ENCODE measurements around the gene FBXW4.

FBXW4 gene

DNA sequence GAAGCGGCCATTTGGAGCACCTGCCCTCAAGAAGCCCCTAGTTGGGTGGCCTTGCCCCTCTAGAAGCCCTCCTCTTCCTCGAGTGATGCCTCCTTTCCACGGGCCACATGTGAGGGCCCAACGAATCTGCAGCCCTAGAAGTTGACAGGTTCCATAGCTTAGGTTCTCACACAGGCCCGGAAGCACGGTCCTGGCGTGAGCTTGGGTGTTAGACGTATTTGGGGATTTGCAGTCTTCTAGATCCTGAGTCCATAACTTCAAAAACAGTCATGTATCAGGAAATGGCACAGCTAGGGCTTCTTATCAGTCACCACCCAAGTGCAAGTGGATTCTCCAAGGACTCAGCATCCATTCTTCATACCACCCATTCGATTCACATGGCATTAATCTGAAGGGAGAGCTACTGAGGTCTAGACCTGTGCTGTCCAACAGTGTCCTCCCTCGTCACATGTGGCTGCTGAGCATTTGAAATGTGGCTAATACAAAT, 477 bp upstream of the FBXW4 start:
- DNase-seq (ENCODE audit: low read depth): no peak

DNA sequence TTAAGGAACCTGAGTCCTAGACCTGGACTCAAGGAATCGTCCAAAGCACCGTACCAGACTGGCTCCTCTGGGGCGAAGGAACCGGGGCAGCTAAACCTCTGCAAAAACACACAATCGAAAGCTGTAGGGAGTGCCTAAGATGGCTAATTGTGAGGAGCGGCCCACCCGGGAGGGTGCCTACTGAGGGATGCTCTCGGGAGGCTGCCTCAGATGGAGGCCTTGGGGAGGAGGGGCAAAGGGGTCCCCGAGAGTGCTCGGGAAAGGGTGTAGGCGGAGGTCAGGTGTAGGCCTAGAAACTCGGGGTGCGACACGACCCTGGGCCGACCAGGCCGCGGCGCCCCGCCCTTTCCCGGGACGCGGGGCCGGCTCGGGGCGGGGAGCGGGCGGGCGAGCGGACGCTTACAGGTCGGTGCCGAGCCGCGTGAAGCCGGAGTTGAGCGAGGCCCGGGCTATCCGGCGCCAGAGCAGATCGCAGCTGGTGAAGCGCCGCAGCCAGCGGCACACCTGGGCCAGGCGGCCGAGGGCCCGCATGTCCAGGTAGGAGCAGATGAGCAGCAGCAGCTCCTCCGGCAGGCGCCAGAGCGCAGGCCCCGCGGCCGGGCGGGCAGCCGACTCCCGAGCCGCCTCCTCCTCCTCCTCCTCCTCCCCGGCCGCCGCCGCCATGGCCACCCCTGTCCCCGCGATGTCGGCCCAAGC, 844 bp downstream of the FBXW4 start:
- DNase-seq (ENCODE audit: low read depth): peak; percentile 55

DNA sequence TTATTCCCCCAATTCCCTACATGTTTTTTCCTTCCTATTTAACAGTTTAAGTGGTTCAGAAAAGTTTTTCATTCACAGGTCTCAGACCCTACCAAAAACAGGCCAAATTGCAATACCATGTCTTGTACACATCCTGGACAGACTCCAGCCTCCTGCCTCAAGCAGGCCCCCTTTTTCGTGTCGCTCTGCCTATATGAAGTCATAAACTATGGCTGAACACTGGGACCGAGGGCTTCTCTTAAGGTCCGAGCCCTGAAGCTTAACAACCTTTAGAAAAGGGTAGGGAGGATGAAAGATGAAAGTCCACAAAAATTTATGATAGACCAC, 1.4 kb downstream of the FBXW4 start:
- DNase-seq (ENCODE audit: low read depth): no peak

DNA sequence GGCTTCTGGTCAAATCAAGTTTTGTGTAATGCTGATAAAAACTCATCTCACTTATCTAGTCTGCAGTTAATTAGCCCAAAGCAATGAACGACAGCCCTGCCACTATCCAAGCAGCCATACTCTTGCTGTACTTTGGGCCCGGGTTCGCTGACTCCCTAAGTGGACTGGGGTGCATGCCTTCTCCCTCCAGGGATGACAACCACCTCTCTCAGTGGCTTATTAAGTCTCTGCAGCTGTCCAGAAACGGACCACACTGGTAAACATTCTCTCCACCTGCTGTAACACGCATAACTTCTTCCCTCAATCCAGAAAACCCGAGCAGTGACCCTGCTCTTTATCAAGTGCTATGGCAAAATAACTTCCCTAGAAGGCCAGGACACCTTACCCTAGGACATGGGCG, 3.9 kb downstream of the FBXW4 start:
- DNase-seq (ENCODE audit: low read depth): no peak

DNA sequence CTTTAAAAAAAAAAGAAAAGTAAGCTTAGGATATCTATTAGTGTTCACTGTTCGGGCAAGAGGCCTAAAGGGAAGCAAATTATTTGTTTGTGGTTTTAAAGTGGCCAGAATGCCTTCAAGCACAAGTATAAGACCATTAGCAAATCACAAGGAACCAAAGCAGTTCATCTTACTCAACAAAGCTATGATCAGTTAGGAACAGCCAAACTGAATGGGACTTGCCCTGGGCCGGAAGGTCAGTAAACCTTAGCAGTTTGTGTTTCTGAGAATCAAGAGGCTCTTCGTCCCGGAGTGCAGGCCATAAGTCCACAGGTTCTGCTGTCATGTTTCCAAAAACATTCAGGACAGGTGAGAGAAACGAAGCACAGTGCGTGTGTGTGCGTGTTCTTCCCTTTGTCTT, 4.5 kb downstream of the FBXW4 start:
- no peak for DNase-seq (ENCODE audit: low read depth)

DNA sequence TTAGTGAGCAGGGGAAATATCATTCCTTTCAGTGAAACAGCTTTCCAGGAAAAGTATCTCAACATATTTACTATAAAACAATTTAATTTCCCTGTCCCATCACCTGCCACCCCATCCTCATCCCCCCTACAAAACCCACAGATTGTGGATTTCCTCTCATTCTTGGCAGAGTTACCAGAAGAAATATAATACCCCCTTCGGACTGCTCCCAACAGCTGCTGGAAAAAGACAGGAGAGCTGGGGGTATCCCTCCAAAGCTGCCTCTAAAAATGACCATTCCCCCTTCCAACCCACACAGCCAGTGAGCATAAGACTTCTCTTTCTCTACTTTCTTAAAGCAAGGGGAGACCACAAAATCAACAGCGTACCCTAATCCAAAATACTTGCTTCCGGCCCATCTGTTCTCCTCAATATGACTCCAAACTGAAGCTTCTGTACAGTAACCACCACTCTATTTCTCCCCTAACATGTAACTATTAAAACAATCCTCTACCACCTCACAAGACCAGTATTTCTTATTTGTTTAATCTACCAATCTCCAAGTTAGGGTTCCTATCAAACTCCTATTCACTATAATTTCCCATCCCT, 7.8 kb downstream of the FBXW4 start:
- DNase-seq (ENCODE audit: low read depth): no peak

DNA sequence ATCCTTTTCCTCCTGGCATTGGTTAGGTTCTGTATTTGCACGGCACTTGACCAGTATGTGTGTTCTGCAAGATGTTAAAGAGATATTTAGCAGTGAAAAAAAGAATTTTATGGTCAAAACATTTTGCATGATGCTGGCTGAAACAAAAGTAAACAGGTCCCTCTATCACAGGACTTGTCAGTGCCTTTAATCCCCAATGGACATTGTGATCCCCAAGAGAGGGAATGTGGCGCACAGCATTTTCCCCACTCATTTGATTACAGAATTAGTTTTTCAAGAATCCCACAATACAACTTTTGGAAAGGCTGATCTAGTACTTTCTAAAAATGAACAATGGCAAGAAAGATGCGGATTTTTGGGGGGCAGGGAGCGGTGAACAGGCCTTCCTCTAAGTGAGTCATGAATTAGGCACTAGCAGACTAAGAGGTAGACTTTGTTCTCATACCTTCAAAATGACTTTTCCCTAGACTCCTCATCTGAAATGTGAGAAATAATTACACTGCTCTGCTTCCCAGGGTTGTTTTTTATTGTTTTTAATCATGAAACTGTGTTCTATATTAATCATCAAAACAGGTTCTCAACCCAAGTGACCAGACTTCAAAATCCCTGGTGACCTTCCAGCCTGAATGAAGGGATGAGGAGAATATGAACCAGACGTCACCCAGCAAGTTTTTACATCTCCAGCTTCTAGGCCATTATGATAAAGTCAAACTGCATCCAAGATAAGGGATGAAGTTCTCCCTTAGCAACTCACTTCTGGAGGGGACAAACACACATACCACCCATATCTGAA, 8.6 kb downstream of the FBXW4 start:
- DNase-seq (ENCODE audit: low read depth): no peak

DNA sequence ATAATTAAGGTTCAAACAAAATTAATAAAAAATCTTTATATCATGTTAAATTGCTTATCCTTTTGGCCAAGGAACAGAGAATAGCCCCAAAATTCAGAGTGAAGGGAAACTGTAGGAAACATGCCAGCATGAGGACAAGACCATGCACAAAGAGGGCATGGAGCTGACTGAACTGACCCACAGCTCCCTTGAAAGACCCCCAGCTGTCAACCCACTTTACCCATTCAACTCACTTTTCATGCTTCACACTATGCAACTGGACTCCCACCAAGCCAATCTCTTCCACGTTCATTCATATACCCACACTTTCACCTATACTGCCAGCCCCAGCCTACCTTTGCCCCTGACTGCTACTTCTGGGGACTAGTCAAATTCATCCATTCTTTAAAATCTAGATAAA, 10.2 kb downstream of the FBXW4 start:
- DNase-seq (ENCODE audit: low read depth): no peak

DNA sequence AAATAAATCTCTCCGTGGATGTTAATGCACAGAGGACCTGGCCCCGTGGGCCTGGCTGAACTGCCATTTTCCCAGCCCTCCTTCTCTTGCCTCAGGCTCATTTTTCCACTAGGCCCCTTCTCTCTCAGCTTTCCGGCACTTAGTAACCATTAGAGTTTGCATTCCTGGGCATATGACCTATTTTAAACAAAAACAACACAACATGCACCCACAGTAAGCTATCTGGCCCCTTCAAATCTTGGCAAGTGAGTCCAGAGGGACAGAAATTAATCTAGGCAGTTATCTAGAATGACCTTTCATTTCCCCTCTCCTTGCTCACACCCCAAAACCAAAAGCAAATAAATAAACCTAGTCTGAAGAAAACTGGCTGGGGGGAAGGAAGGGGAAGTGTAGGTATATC, 11.7 kb downstream of the FBXW4 start:
- DNase-seq (ENCODE audit: low read depth): no peak

DNA sequence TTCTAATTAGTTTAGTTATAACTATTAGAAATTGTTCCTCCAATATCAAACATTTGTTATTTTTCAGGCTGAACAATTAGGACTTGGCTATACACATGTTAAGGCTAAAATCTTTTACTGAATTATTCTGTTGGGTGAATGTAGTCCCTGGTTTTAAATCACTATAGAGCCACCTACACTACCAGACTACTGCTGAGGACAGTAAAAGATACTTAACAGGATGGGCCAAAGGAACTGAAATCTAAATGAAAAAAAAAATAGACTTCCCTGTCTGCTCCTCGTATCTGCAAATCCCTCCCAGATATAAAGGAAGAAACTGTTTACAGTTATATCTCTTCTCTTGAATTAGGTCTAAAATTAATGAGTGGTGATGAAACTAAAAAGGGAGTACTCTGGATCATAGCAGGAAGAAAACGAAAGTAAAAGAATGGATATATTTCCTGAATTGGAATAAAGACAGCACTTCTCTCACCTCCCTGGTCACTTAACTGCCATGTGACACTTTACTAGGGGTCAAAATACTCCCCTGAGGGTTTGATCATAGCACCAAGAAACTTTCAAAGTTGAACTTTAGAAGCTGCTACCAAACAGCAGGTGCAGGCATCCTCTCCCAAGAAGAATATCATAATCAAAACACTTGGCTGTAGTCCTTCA, 12.7 kb downstream of the FBXW4 start:
- DNase-seq (ENCODE audit: low read depth): no peak

DNA sequence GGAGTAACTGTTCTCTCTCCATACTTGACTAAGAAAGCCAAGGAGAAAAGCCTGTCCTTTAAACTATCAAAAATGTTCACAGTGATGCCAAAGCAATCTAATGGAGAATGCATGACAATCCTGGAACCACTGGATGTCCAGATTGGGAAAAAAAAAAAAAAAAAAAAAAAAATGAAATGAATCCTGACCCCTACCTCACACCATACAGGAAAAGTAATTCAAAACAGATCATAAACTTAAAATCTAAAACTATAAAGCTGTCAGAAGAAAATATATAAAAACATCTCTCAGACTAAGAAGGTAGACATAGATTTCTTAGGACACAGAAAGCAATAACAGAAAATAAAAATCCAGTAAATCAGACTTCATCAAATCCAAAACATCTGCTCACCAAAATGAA, 18.4 kb downstream of the FBXW4 start:
- no peak for DNase-seq (ENCODE audit: low read depth)

DNA sequence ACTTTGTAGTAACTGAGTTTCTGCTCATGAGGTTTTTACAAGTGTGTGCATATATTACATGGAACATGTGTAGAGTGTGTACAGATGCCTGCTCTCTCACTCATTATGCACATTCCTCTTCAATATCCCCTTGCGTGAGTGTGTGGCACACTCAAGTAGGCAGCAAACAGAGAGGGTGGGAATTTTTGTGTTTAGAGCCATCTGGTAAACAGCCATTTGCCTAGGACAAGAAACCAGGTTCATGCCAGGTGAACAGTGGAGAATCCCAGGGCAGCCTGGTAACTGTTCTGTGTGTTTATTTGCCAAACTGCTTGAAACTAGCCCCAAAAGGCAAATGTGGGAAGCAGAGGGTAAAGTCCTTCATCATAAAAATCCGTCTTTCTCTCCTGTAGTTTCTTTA, 19.9 kb downstream of the FBXW4 start:
- no peak for DNase-seq (ENCODE audit: low read depth)

DNA sequence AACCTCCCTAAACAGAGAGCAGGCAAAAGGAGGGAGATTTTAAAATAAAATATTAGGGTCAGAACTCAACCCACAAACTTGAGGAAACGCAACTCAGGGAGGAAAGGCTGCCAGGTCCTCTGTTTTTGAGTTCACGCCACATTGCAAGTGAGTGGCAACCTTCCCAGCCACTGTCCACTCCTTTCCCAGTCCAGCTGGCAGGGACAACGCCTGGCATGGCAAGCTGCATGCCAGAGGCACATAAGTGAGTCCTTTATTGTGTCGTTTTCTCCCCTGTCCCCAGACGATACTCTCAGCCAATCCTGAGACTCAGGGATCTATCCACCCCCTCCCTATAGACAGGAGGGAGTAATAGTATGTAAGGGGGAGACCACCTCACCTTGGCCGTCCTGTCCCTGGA, 22.4 kb downstream of the FBXW4 start:
- no peak for DNase-seq (ENCODE audit: low read depth)

DNA sequence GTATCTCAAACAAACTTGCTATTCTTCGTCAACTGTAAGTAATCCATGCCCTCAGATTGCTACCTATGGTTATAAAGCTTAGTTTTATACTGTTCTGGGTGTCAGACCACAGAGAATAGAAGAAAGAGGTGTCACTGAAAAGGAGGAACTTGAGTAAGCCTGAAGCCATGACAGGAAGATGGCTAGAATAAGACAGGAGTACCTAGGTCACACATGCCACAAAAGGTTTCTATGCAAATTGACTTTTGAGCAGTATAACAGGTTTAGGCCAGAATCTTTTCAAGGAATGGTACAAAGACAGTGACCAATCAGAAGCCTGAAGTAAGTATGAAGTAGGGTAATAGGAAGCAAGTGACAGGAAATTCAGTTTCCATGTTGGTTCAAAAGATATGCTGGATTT, 23.5 kb downstream of the FBXW4 start:
- no peak for DNase-seq (ENCODE audit: low read depth)

DNA sequence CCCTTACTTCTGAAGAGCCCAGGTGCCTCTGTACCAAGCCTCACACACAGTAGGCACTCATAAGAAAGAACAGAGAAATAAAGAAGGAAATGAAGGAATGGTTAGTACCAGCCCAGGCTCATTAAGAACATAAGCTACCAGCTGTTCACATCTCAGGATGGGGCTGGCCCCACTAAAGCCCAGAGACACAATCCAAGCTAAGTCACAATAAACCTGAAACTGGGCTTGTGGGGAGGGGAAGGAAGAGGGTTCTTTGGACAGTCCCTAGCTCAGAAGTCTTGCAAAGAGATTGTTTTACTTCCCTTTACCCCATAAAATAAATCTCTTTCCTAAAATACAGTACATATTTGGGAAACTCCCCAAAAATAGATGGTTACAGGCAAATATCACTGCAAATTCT, 24.3 kb downstream of the FBXW4 start:
- DNase-seq (ENCODE audit: low read depth): no peak

DNA sequence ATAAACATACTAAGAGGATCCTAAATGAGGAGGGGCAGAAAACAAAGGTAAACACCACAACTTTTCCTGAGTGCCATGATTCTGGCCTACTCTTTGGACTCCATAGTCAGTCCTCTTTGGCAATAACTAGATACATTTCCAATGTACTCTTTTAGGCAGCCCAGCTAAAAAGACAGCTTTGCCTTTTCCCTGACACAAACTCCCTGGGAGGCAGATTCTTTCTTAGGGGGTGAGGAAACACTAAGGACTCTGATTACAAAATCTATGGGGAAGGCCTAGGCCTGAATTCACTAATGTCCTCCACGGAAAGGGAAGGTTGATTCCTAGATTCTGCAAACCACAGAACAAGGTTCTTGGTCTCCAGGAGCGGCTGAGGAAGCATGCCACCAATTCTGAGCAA, 25.8 kb downstream of the FBXW4 start:
- no peak for DNase-seq (ENCODE audit: low read depth)

DNA sequence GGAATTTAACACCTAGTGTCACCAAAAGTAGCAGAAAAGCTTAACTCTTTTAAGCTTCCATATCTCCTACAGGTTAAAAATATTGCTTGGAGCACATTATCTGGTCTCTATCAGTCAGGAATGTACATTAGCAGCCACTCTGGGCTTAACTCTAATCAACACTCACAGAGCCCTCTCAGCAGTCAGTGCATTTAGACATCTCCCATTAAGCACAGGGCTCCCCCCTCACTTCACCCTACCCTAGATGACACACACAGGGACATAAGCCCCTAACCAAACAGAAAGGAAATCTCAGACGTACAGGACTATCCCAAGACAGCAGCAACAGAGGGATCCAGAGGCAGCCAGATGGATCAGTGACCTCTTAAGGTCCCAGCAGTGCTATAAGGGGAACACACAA, 26.4 kb downstream of the FBXW4 start:
- DNase-seq (ENCODE audit: low read depth): no peak

DNA sequence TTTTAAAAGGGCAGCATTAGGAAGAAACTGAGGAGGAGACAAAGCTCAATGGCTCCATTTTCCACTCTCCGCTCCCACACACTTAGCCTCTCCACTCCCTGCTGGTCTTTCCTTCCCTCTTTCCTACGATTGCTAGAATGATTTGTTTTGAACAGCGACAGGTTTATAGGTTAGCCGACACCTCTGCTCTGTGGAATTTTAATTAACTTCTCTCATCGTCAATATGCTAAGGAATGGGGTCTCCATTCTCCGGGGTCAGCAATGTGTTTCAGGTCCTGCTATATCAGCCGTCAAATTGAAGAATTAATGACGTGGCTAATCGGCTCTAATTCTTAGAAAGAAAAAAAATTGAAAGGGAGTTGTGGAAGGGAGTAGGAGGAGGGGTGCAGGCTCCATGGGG, 28.9 kb downstream of the FBXW4 start:
- no peak for DNase-seq (ENCODE audit: low read depth)

DNA sequence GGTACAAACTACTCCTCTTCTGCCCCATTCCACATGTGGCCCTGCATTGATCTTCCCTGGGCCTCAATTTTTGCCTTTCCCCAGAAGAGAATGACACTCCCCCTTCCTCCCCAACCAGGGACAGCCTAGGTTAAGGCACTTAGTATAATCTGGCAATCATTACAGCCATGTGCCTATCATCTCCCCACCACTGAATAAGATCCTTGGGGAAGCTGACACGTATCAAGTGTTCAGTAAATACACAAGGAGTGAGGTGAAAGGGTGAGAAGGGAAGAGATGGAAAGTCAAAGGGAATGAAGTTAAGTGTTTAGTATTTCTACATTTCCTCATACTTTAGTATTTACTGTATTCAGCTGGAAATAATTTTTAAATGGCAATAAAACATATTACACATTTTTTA, 31.9 kb downstream of the FBXW4 start:
- no peak for DNase-seq (ENCODE audit: low read depth)

DNA sequence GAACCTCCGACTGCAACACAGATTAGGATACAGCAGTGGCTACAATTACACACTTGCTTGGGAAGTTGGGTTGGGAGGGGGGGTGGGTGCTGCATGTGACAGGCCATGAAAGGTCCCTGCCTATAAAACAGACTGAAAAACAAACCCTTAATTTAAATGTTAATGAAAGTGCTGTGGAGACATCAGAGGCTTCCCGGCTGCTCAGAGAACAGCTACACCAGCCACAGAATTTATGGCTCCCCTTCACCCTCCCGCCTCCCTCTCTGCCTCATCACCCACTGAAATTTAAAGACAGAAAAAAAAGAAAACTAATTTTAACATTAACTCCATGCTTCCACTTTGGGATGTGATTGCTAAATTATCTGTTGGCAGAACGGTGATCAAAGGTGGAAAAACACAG, 34.7 kb downstream of the FBXW4 start:
- no peak for DNase-seq (ENCODE audit: low read depth)

DNA sequence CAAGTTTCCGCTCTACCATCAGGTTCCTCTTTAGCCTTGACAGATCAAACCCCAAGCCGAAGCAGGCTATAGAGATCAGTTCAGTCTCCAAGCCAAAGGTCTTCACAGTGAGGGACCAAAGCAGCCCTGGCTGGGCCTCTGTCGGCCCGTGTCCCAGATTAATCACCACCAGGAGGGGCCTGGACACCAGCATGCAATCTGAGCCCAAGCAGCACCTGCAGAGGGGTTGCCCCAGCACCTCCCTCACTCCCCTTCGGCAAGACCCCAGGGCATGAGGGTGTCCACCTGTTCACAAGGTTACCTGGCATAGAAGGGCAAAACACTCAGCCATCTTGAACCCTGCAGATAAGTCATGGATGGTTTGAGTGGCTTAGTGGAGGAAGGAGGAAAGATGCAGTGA, 36.0 kb downstream of the FBXW4 start:
- no peak for DNase-seq (ENCODE audit: low read depth)

DNA sequence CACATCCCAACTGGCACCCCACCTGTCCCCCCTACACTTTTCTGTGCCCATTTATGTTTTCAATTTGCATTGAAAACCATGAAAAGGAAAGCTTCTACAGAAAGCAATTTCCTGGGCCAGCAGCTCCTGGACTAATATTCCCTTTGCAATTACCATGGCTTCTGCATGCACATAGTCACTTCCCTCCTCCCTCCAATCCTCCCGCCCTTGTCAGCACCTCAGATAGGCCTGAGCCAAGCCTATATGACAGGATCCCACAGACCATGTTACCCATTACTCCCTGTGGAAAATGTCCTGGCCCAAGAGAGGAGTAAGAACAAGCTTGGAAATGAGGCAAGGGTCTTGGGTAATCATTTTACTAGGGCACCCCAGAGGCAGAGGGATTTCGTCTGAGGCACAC, 38.1 kb downstream of the FBXW4 start:
- DNase-seq (ENCODE audit: low read depth): no peak

DNA sequence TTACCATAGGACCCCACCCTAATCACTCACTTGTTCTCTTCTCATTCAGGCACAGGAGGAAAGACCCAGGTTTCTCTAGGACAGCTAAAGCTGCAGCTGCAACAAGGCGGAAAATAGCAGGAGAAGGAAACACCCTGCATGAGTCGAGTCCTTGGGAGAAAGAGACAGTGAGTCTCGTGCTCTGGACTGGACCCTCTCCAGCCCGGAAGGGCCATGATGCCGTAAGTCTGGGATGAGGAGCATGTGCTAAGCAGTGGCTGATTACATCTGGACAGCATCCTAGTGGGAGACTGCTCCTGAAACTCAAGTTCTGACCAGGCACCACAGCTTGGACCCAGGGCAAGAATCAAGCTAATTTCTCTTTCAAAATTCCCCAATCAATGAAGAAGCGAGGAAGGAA, 39.4 kb downstream of the FBXW4 start:
- no peak for DNase-seq (ENCODE audit: low read depth)

All from stimulated activated CD8-positive, alpha-beta memory T cell treated with anti-CD3 and anti-CD28 coated beads, Interleukin-12 subunit alpha, Interleukin-12 subunit beta, amount 100 ng/mL, for 4 hours (primary cell).